H9 (cell line): ENCODE measurements around the gene NUMBL. TPM values are rescaled to one million over a fixed set of nuclear protein-coding genes. Genes with fewer than 3 reads are reported as not detected.

Source experiments
- DNase-seq: peaks from one replicate; pipeline ENCODE4 v3.0.0-alpha.2; 2017
- H2AFZ ChIP-seq: one replicate; pipeline ENCODE4 v1.6.1; 2013; ENCODE audit warnings: mild to moderate bottlenecking, low read length, control low read depth, moderate library complexity
- H2AK5ac ChIP-seq: 2 replicates; pipeline ENCODE4 v1.6.1; 2013; ENCODE audit warnings: low read length, control low read depth, mixed read lengths; ENCODE audit not compliant: insufficient read length
- H2BK120ac ChIP-seq: one replicate; pipeline ENCODE4 v1.6.1; 2013; ENCODE audit warnings: low read depth, mild to moderate bottlenecking, low read length, control low read depth, inconsistent platforms; ENCODE audit not compliant: poor library complexity, severe bottlenecking
- H2BK12ac ChIP-seq: 2 replicates; pipeline ENCODE4 v1.6.1; 2013; ENCODE audit warnings: low read length, control low read depth, mixed read lengths, low read depth; ENCODE audit not compliant: insufficient read length
- H2BK15ac ChIP-seq: 2 replicates; pipeline ENCODE4 v1.6.1; 2013; ENCODE audit warnings: low read depth, low read length, control low read depth
- H2BK20ac ChIP-seq: one replicate; pipeline ENCODE4 v1.6.1; 2013; ENCODE audit warnings: low read depth, mild to moderate bottlenecking, low read length, control low read depth, inconsistent platforms; ENCODE audit not compliant: poor library complexity, severe bottlenecking
- H2BK5ac ChIP-seq: 2 replicates; pipeline ENCODE4 v1.6.1; 2013; ENCODE audit warnings: low read length, control low read depth, mixed read lengths; ENCODE audit not compliant: insufficient read length
- H3K14ac ChIP-seq: 2 replicates; pipeline ENCODE4 v1.6.1; 2013; ENCODE audit warnings: low read length, control low read depth; ENCODE audit not compliant: insufficient read depth
- H3K18ac ChIP-seq: 2 replicates; pipeline ENCODE4 v1.6.1; 2013; ENCODE audit warnings: low read depth, mild to moderate bottlenecking, mixed read lengths, low read length, control low read depth; ENCODE audit not compliant: insufficient read length
- H3K23ac ChIP-seq: 2 replicates; pipeline ENCODE4 v1.6.1; 2013; ENCODE audit warnings: low read length, control low read depth, mixed read lengths, low read depth; ENCODE audit not compliant: insufficient read length
- H3K23me2 ChIP-seq: 2 replicates; pipeline ENCODE4 v1.6.1; 2013; ENCODE audit warnings: low read depth, mild to moderate bottlenecking, mixed read lengths, low read length, control low read depth; ENCODE audit not compliant: insufficient read length, poor library complexity, severe bottlenecking
- H3K27ac ChIP-seq: 2 replicates; pipeline ENCODE4 v1.5.1; 2013; ENCODE audit warnings: low read length, control low read depth, mixed read lengths, low read depth; ENCODE audit not compliant: insufficient read length
- H3K27me3 ChIP-seq: 2 replicates; pipeline ENCODE4 v1.6.1; 2013; ENCODE audit warnings: low read length, control low read depth, inconsistent platforms; ENCODE audit not compliant: insufficient read depth
- H3K4ac ChIP-seq: 2 replicates; pipeline ENCODE4 v1.6.1; 2013; ENCODE audit warnings: low read depth, mild to moderate bottlenecking, control low read depth, inconsistent platforms, low read length, moderate library complexity
- H3K4me1 ChIP-seq: 2 replicates; pipeline ENCODE4 v1.6.1; 2013; ENCODE audit warnings: low read length, control low read depth, inconsistent platforms; ENCODE audit not compliant: insufficient read depth
- H3K4me2 ChIP-seq: 2 replicates; pipeline ENCODE4 v1.6.1; 2013; ENCODE audit warnings: low read length, control low read depth, mixed read lengths; ENCODE audit not compliant: insufficient read length, insufficient read depth
- H3K56ac ChIP-seq: 2 replicates; pipeline ENCODE4 v1.6.1; 2013; ENCODE audit warnings: low read depth, mild to moderate bottlenecking, mixed read lengths, low read length, control low read depth; ENCODE audit not compliant: insufficient read length
- H3K79me1 ChIP-seq: 2 replicates; pipeline ENCODE4 v1.6.1; 2013; ENCODE audit warnings: low read depth, mild to moderate bottlenecking, moderate library complexity, low read length, control low read depth, inconsistent platforms; ENCODE audit not compliant: insufficient read depth, poor library complexity, severe bottlenecking
- H3K79me2 ChIP-seq: 2 replicates; pipeline ENCODE4 v1.6.1; 2013; ENCODE audit warnings: low read length, control low read depth, inconsistent platforms; ENCODE audit not compliant: insufficient read depth
- H3K9ac ChIP-seq: 2 replicates; pipeline ENCODE4 v1.6.1; 2013; ENCODE audit warnings: low read length, control low read depth, mixed read lengths; ENCODE audit not compliant: insufficient read length; ENCODE audit errors: extremely low read depth
- H3K9me3 ChIP-seq: one replicate; pipeline ENCODE4 v1.6.1; 2013; ENCODE audit warnings: low read depth, low read length, inconsistent platforms; ENCODE audit not compliant: control insufficient read depth
- H3T11ph ChIP-seq: one replicate; pipeline ENCODE4 v1.6.1; 2013; ENCODE audit warnings: mild to moderate bottlenecking, low read length, control low read depth, inconsistent platforms
- H4K20me1 ChIP-seq: one replicate; pipeline ENCODE4 v1.6.1; 2013; ENCODE audit not compliant: control insufficient read depth, insufficient read length, insufficient read depth
- H4K5ac ChIP-seq: 2 replicates; pipeline ENCODE4 v1.6.1; 2013; ENCODE audit warnings: low read depth, mild to moderate bottlenecking, mixed read lengths, low read length, control low read depth; ENCODE audit not compliant: insufficient read length
- H4K8ac ChIP-seq: replicated peaks from 2 replicates; pipeline ENCODE4 v1.6.1; 2013; ENCODE audit warnings: low read length, control low read depth, mixed read lengths, low read depth; ENCODE audit not compliant: insufficient read length
- H4K91ac ChIP-seq: 2 replicates; pipeline ENCODE4 v1.6.1; 2013; ENCODE audit warnings: low read depth, mild to moderate bottlenecking, moderate library complexity, mixed read lengths, low read length, control low read depth; ENCODE audit not compliant: insufficient read length
- H3K27ac Mint-ChIP-seq, 3 experiments: 2 replicates in 2 of 3; 3 replicates in 1 of 3; pipeline ENCODE4 v1.8.0; 2020 to 2021; ENCODE audit warnings: mixed read lengths in 3 of 3, mild to moderate bottlenecking in 1 of 3, moderate library complexity in 1 of 3
- H3K27me3 Mint-ChIP-seq: 2 replicates; pipeline ENCODE4 v1.8.0; 2021; ENCODE audit warnings: low read depth, mild to moderate bottlenecking, moderate library complexity, mixed read lengths
- H3K36me3 Mint-ChIP-seq, 3 experiments: 2 replicates in 2 of 3; 3 replicates in 1 of 3; pipeline ENCODE4 v1.8.0; 2020 to 2021; ENCODE audit warnings: low read depth in 3 of 3, mixed read lengths in 3 of 3; ENCODE audit not compliant: insufficient read depth in 1 of 3
- H3K4me1 Mint-ChIP-seq, 2 experiments: 2 replicates each; pipeline ENCODE4 v1.8.0; 2020; ENCODE audit warnings: mixed read lengths in 2 of 2
- H3K4me3 Mint-ChIP-seq, 2 experiments: 2 replicates in 1 of 2; 3 replicates in 1 of 2; pipeline ENCODE4 v1.8.0; 2020 to 2021; ENCODE audit warnings: mild to moderate bottlenecking in 2 of 2, mixed read lengths in 2 of 2, moderate library complexity in 1 of 2
- H3K9me3 Mint-ChIP-seq, 2 experiments: 2 replicates in 1 of 2; 3 replicates in 1 of 2; pipeline ENCODE4 v1.8.0; 2020; ENCODE audit warnings: mild to moderate bottlenecking in 2 of 2, mixed read lengths in 2 of 2, moderate library complexity in 1 of 2
- CTCF ChIP-seq: fragments of 200-600 bp; sonication (generic); conservative IDR thresholded peaks from 3 replicates; pipeline ENCODE4 v1.8.0; 2021; ENCODE audit warnings: antibody characterized with exemption, mild to moderate bottlenecking
- WGBS: extraction: QIAGEN DNeasy Blood & Tissue Kit; methylation state at CpG from one replicate; pipeline ENCODE4 v1.1.7; 2013; ENCODE audit warnings: missing lambda C conversion rate, low lambda C conversion rate, mixed read lengths; ENCODE audit not compliant: insufficient read length; ENCODE audit errors: extremely low coverage; 5-methylcytosine and 5-hydroxymethylcytosine counted together
- total RNA-seq: library from RNA; stranded (reverse); gene quantifications from 2 replicates; pipeline ENCODE4 v1.2.1, GENCODE V29; 2021

The NUMBL gene
- total RNA-seq, 1 experiment from 2014 or later = 34.5 TPM

GRCh38 chr19:40621966-40622772, 68.3 kb downstream of the NUMBL start:
- H3K79me1 ChIP-seq = no peaks in the 10 kb centered on the region
- H3K9ac ChIP-seq = no peak overlapping the region
- H2BK12ac ChIP-seq = no peak overlapping the region
- no peak overlapping the region for H2BK120ac ChIP-seq
- no peak overlapping the region for H3K4me2 ChIP-seq
- Mint-ChIP-seq H3K36me3 (peaks cover 41 to 79% (median 62%) of the 10 kb centered on the region in 3 experiments; a peak in 6 of 7 replicates), H3K9me3 (peaks cover 0 to 3% of the 10 kb centered on the region in 2 experiments; a peak in 3 of 5 replicates), H3K27ac (no peak overlapping the region), H3K4me1 (peaks cover 16 to 23% of the 10 kb centered on the region in 2 experiments), H3K4me3 (no peak overlapping the region), H3K27me3 (no peaks in the 10 kb centered on the region; the same call in 1 of the 2 replicates)
- WGBS = no CpG with 5 or more reads among the region's 24 CpGs
- H3K27ac ChIP-seq = no peak overlapping the region
- H2BK5ac ChIP-seq = no peak overlapping the region
- DNase-seq = no peak
- no peak overlapping the region for H4K91ac ChIP-seq
- H4K5ac ChIP-seq = no peak overlapping the region
- H3K18ac ChIP-seq = no peak overlapping the region
- no peak overlapping the region for H3K14ac ChIP-seq
- no peak for TF ChIP-seq CTCF
- no peaks in the 10 kb centered on the region for H3K23me2 ChIP-seq
- no peak overlapping the region for H2AFZ ChIP-seq
- no peaks in the 10 kb centered on the region for H3K9me3 ChIP-seq
- no peaks in the 10 kb centered on the region for H4K20me1 ChIP-seq
- H2BK20ac ChIP-seq = no peak overlapping the region
- no peak overlapping the region for H4K8ac ChIP-seq
- H3K27me3 ChIP-seq = no peaks in the 10 kb centered on the region
- H2AK5ac ChIP-seq = no peak overlapping the region
- H3K23ac ChIP-seq = no peak overlapping the region
- no peaks in the 10 kb centered on the region for H3K79me2 ChIP-seq
- no peak overlapping the region for H2BK15ac ChIP-seq
- H3K4ac ChIP-seq = no peak overlapping the region
- H3T11ph ChIP-seq = no peak overlapping the region
- H3K4me1 ChIP-seq = no peaks in the 10 kb centered on the region
- H3K56ac ChIP-seq = no peak overlapping the region
